Nephron (organoid): Measurements from ENCODE around the gene PISD.
"Not testable (repeated sequence)": the region's sequence is repeated elsewhere in the genome, so short reads cannot be mapped to it uniquely, and the experiment has no call there.

Source experiments
- H3K27ac Mint-ChIP-seq, 3 experiments: 2 replicates each; pipeline ENCODE4 v1.8.0; 2020; ENCODE audit warnings: mixed read lengths in 3 of 3, mild to moderate bottlenecking in 2 of 3, moderate library complexity in 1 of 3
- H3K27me3 Mint-ChIP-seq: 2 replicates; pipeline ENCODE4 v1.8.0; 2021; ENCODE audit warnings: low read depth, mild to moderate bottlenecking, moderate library complexity, mixed read lengths
- H3K36me3 Mint-ChIP-seq: 2 replicates; pipeline ENCODE4 v1.8.0; 2020; ENCODE audit warnings: low read depth, mixed read lengths
- H3K4me1 Mint-ChIP-seq: 2 replicates; pipeline ENCODE4 v1.8.0; 2020; ENCODE audit warnings: mixed read lengths
- H3K4me3 Mint-ChIP-seq, 3 experiments: 2 replicates each; pipeline ENCODE4 v1.8.0; 2020; ENCODE audit warnings: mild to moderate bottlenecking in 3 of 3, mixed read lengths in 3 of 3, moderate library complexity in 2 of 3
- H3K9me3 Mint-ChIP-seq: 2 replicates; pipeline ENCODE4 v1.8.0; 2020; ENCODE audit warnings: mixed read lengths
- TF ChIP-seq, protein P1 (sequence below), 3 experiments: fragments of 200-600 bp; sonication (generic); IDR thresholded peaks; one replicate each; pipeline ENCODE4 v1.5.0; 2021; ENCODE audit warnings: antibody characterized with exemption in 3 of 3; ENCODE audit not compliant: unreplicated experiment in 3 of 3

Gene PISD

DNA sequence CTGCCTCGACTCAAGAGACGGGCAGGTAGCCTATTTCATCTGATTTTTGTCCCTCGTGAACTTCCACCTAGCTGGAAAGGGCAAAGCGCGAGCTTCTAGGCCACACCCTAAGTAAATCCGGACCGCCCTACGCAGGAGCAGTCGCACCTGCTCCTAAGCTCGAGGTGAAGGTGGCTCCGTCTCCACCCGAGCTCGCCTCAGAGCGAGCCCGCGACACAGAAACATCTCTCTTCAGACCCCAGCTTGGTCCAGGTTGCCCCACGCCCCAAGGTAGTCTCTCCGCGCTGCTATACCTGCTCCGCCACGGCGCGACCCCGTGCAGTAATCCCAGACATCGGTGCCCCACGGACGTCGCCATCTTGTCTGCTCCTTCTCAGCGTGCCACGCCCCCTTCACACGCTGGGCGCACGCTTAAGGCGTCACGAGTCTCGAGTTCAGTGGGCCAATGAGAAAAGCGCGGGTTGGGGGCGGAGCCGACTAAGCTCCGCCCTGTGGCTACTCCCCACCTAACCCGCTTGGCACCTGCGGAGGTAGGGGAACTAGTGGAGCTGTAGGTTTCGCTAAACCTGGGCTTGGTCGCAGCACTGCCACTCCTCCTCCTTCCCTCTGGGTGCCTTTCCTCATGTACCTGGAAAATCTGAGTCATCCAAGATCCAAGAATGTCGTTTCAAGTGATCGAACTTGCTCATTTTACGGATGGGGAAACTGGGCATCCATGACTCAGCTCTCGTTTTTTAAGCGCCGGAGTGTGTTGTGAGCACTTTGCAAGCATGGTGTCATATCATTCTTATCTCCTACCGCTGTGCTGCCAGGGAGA is at the start of gene PISD:
Gene PISD, minus strand, starts transcription at position 365 of the 817 bp plus-strand sequence. Its CDS starts 7 bp downstream, at position 358.
- TF ChIP-seq, protein P1, sequence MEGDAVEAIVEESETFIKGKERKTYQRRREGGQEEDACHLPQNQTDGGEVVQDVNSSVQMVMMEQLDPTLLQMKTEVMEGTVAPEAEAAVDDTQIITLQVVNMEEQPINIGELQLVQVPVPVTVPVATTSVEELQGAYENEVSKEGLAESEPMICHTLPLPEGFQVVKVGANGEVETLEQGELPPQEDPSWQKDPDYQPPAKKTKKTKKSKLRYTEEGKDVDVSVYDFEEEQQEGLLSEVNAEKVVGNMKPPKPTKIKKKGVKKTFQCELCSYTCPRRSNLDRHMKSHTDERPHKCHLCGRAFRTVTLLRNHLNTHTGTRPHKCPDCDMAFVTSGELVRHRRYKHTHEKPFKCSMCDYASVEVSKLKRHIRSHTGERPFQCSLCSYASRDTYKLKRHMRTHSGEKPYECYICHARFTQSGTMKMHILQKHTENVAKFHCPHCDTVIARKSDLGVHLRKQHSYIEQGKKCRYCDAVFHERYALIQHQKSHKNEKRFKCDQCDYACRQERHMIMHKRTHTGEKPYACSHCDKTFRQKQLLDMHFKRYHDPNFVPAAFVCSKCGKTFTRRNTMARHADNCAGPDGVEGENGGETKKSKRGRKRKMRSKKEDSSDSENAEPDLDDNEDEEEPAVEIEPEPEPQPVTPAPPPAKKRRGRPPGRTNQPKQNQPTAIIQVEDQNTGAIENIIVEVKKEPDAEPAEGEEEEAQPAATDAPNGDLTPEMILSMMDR (IDR thresholded peaks at IDR 0.05; ENCODE audit: unreplicated experiment in 3 of 3), result no peak
- H3K27ac Mint-ChIP-seq, result peak within 1 kb of the TSS; percentile 89 to 98 (median 94)
- no peaks in the 10 kb centered on the region for H3K36me3 Mint-ChIP-seq

DNA sequence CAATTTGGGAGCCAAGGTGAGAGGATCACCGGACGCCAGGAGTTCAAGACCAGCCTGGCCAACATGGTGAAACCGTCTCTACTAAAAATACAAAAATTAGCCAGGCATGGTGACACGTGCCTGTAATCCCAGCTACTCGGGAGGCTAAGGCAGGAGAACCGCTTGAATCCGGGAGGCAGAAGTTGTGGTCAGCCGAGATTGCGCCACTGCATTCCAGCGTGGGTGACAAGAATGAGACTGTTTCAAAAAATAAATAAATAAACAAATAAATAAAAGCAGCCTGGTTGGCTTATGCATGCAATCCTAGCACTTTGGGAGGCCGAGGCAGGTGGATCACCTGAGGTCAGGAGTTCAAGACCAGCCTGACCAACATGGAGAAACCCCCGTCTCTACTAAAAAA is 49.2 kb upstream of the PISD start:
- not testable (repeated sequence) for H3K4me3 Mint-ChIP-seq, H3K9me3 Mint-ChIP-seq, H3K27ac Mint-ChIP-seq

More for the DNA sequence above, at the start of gene PISD:
- peaks cover 18% of the 10 kb centered on the region for H3K4me1 Mint-ChIP-seq
- peak within 1 kb of the TSS; percentile 98 to 99 (median 99) for H3K4me3 Mint-ChIP-seq
- H3K27me3 Mint-ChIP-seq, result no peaks in the 10 kb centered on the region
- H3K9me3 Mint-ChIP-seq, result no peaks in the 10 kb centered on the region

DNA sequence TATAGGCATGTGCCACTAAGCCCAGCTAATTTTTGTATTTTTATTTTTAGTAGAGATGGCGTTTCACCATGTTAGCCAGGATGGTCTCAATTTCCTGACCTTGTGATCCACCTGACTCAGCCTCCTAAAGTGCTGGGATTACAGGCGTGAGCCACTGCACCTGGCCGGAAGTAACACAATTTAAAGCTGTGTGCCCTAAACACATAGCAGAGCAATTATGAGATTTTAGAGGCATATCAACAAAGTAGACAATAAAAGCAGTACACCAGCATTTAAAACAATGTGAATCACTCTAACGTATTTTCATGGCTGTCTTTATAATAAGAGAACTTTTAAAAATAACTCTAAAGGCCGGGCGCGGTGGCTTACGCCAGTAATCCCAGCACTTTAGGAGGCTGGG is 45.5 kb upstream of the PISD start:
- Mint-ChIP-seq H3K36me3 (peaks cover 41% of the 10 kb centered on the region), H3K27ac (no peak overlapping the region), H3K4me1 (no peaks in the 10 kb centered on the region), H3K4me3 (no peak overlapping the region), H3K9me3 (no peaks in the 10 kb centered on the region), H3K27me3 (no peaks in the 10 kb centered on the region)
- TF ChIP-seq, protein P1 (IDR thresholded peaks at IDR 0.05; ENCODE audit: unreplicated experiment in 3 of 3), result no peak

More for the DNA sequence above, 49.2 kb upstream of the PISD start:
- not testable (repeated sequence) for H3K27me3 Mint-ChIP-seq, H3K4me1 Mint-ChIP-seq
- H3K36me3 Mint-ChIP-seq, result peaks cover 55% of the 10 kb centered on the region

DNA sequence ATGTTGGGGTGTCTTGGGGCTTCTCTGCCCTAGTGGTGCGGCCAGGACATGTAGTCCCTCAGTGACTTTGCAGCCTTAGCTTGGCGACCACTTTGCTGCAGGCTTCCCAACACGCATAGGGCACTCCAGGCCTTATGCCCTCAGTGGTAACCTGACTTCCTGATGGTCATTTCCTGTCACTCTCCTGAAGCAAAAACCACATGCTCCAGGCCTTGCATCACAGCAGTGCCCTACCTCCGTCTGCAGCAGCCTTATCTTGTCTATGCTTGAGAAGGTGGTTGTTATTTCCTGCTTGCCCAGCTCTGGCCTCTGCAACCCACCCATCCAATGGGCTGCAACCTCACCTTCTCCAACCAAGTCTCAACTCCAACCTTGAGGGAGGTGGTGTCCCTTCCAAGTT is 33.4 kb upstream of the PISD start:
- Mint-ChIP-seq H3K9me3 (no peaks in the 10 kb centered on the region), H3K4me3 (no peak overlapping the region), H3K36me3 (peaks cover 70% of the 10 kb centered on the region), H3K4me1 (no peaks in the 10 kb centered on the region), H3K27me3 (no peaks in the 10 kb centered on the region), H3K27ac (no peak overlapping the region)
- TF ChIP-seq, protein P1 (IDR thresholded peaks at IDR 0.05; ENCODE audit: unreplicated experiment in 3 of 3), result no peak

DNA sequence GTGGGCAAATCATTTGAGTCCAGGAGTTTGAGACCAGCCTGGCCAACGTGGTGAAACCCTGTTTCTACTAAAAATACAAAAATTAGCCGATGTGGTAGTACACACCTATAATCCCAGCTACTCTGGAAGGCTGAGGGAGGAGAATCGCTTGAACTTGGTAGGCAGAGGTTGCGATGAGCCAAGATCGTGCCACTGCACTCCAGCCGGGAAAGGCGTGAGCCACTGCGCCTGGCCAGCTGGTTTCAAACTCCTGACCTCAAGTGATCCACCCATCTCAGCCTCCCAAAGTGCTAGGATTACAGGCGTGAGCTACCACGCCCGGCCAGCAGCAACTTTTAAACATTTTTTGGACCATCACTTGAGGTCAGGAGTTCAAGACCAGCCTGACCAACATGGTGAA is 32.0 kb upstream of the PISD start:
- H3K4me1 Mint-ChIP-seq, H3K27ac Mint-ChIP-seq, H3K27me3 Mint-ChIP-seq, H3K4me3 Mint-ChIP-seq, H3K9me3 Mint-ChIP-seq: not testable (repeated sequence)
- H3K36me3 Mint-ChIP-seq, result peaks cover 71% of the 10 kb centered on the region

DNA sequence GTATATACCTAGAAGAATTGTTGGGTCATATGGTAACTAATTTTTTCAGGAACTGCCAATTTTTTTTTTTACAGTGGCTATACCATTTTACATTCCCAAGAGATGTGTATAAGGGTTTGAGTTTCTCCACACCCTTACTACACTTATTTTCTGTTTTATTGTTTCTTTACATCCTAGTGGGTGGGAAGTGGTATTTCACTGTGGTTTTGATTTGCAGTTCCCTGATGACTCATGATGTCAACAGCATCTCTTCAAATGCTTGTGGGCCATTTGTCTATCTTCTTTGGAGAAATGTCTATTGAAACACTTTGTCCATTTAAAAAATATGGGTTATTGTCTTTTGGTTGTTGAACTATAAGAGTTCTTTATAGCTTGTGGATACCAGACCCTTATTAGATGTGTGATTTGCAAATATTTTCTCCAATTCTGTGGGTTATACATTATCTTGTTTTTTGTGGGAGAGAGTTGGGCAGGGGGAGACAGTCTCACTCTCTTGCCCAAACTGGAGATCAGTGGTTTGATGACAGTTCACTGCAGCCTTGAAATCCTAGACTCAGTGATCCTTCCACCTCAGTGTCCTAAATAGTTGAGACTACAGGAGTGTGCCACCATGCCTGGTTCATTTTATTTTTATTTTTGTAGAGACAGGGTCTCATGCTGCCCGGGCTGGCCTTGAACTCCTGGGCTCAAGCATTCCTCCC is 30.3 kb upstream of the PISD start:
- no peaks in the 10 kb centered on the region for H3K4me1 Mint-ChIP-seq
- no peaks in the 10 kb centered on the region for H3K27me3 Mint-ChIP-seq
- no peaks in the 10 kb centered on the region for H3K9me3 Mint-ChIP-seq
- H3K27ac Mint-ChIP-seq, result no peak overlapping the region
- H3K4me3 Mint-ChIP-seq, result no peak overlapping the region
- H3K36me3 Mint-ChIP-seq, result peaks cover 76% of the 10 kb centered on the region
- TF ChIP-seq, protein P1 (IDR thresholded peaks at IDR 0.05; ENCODE audit: unreplicated experiment in 3 of 3), result no peak
